Transverse colon (tissue), 4 donors: ENCODE data around the gene INSYN2B. TPM values are rescaled to one million over a fixed set of nuclear protein-coding genes. Genes with fewer than 3 reads are reported as not detected.

Experiments
- DNase-seq: peaks from one replicate; pipeline ENCODE4 v3.0.0-alpha.2; 2019
- H3K27ac ChIP-seq, 4 donors: fragments of 200-600 bp; sonication (generic); 2 replicates each; pipeline ENCODE4 v1.5.1; 2016 to 2018; ENCODE audit warnings: inconsistent platforms in 4 of 4
- H3K27me3 ChIP-seq: fragments of 200-600 bp; sonication (generic); 2 replicates; pipeline ENCODE4 v1.5.1; 2017; ENCODE audit warnings: inconsistent platforms
- H3K36me3 ChIP-seq, 4 donors: fragments of 200-600 bp; sonication (generic); 2 replicates each; pipeline ENCODE4 v1.5.1; 2017 to 2019; ENCODE audit warnings: inconsistent platforms in 4 of 4
- H3K4me1 ChIP-seq, 4 donors: fragments of 200-600 bp; sonication (generic); 2 replicates each; pipeline ENCODE4 v1.5.1; 2017 to 2020; ENCODE audit warnings: inconsistent platforms in 4 of 4
- H3K4me3 ChIP-seq, 4 donors: fragments of 200-600 bp; sonication (generic); 1 replicate in 1 of 4; 2 replicates in 3 of 4; pipeline versions ENCODE4 v1.5.1 to v1.6.1; 2017 to 2019; ENCODE audit warnings: inconsistent platforms in 4 of 4
- H3K9me3 ChIP-seq, 2 donors: fragments of 200-600 bp; sonication (generic); 2 replicates each; pipeline ENCODE4 v1.5.1; 2017 to 2019; ENCODE audit warnings: inconsistent platforms in 2 of 2
- EP300 ChIP-seq: sonication (generic); formaldehyde crosslinking; IDR thresholded peaks from one replicate; pipeline ENCODE4 v1.6.1; 2017; ENCODE audit warnings: antibody characterized with exemption, low read depth
- POLR2A ChIP-seq: fragments of 450-650 bp; IDR thresholded peaks from one replicate; pipeline ENCODE4 v1.6.1; 2016; ENCODE audit warnings: antibody characterized with exemption, mild to moderate bottlenecking, moderate library complexity
- POLR2AphosphoS5 ChIP-seq, 3 donors: sonication (generic); formaldehyde crosslinking; IDR thresholded peaks; one replicate each; pipeline ENCODE4 v1.6.1; 2016; ENCODE audit warnings: antibody characterized with exemption in 3 of 3
- WGBS, 2 donors: methylation state at CpG; one replicate each; pipeline ENCODE4 v1.1.5; 2018; ENCODE audit warnings: low coverage in 1 of 2; 5-methylcytosine and 5-hydroxymethylcytosine counted together
- in situ Hi-C, 4 donors: fragments of 200-750 bp; cut with MboI; loops; one replicate each; pipeline versions ENCODE4 v1.15.0 to v1.15.1; 2017; ENCODE audit warnings: low sequenced_read_pairs in 3 of 4, low pct_ligation_motif_present in 1 of 4, low pct_unique_long_range_greater_than_20kb in 1 of 4
- intact Hi-C: fragments of 100-400 bp; cut with DNase I; formaldehyde crosslinking; loops from one replicate; pipeline ENCODE4 v1.15.1; 2023; ENCODE audit warnings: low total_unique reads
- total RNA-seq, 4 donors: library from RNA; depleted of rRNA; stranded (reverse); fragments of >200 nt; gene quantifications; one replicate each; pipeline ENCODE4 v1.1.0, GENCODE V29; 2016
- TF ChIP-seq, protein P1 (sequence below), 5 experiments: fragments of 200-600 bp in 3 of 5; fragments of 450-650 bp in 2 of 5; sonication (generic) in 3 of 5; IDR thresholded peaks; 1 replicate in 2 of 5; 2 replicates in 3 of 5; pipeline ENCODE4 v1.5.1; 2016 to 2017; ENCODE audit warnings: antibody characterized with exemption in 5 of 5, inconsistent platforms in 3 of 5, mild to moderate bottlenecking in 2 of 5, moderate library complexity in 1 of 5

INSYN2B gene
- total RNA-seq, 4 donors from 2014 or later = not detected

DNA sequence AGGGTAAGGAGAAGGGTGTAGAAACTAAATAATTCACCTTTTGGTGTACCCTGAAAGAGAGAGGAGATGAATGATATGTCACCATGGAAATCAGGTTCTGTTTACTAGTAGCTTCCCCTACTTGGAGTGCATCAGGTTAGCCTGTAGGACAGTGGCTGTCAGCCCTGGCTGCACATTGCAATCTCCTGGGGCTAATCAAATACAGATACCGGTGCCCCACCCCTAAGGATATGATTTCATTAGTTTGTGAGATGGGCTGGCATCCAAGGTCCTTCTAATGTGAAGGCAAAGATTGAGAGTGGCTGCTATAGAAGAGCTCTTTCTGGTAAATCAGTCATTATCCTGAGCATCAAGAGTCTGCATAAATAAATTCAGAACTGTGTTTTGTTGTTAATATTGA is 47.2 kb downstream of the INSYN2B start:
- H3K27me3 ChIP-seq = no peaks in the 10 kb centered on the region
- WGBS, 2 donors = 53% methylated on average over 1 of the region's 1 CpG; no CpG with 5 or more reads in 1 of the 2 donors
- no peak overlapping the region for H3K27ac ChIP-seq
- intact Hi-C loops = no loop called here
- TF ChIP-seq, protein P1, sequence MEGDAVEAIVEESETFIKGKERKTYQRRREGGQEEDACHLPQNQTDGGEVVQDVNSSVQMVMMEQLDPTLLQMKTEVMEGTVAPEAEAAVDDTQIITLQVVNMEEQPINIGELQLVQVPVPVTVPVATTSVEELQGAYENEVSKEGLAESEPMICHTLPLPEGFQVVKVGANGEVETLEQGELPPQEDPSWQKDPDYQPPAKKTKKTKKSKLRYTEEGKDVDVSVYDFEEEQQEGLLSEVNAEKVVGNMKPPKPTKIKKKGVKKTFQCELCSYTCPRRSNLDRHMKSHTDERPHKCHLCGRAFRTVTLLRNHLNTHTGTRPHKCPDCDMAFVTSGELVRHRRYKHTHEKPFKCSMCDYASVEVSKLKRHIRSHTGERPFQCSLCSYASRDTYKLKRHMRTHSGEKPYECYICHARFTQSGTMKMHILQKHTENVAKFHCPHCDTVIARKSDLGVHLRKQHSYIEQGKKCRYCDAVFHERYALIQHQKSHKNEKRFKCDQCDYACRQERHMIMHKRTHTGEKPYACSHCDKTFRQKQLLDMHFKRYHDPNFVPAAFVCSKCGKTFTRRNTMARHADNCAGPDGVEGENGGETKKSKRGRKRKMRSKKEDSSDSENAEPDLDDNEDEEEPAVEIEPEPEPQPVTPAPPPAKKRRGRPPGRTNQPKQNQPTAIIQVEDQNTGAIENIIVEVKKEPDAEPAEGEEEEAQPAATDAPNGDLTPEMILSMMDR (IDR thresholded peaks at IDR 0.05) = no peak
- TF ChIP-seq EP300 (no peak), POLR2A (no peak), POLR2AphosphoS5 (IDR thresholded peaks at IDR 0.05) (no peak)
- in situ Hi-C loops = no loop called here
- H3K9me3 ChIP-seq = no peaks in the 10 kb centered on the region
- H3K36me3 ChIP-seq = no peaks in the 10 kb centered on the region
- no peaks in the 10 kb centered on the region for H3K4me1 ChIP-seq
- no peak for DNase-seq
- no peak overlapping the region for H3K4me3 ChIP-seq

DNA sequence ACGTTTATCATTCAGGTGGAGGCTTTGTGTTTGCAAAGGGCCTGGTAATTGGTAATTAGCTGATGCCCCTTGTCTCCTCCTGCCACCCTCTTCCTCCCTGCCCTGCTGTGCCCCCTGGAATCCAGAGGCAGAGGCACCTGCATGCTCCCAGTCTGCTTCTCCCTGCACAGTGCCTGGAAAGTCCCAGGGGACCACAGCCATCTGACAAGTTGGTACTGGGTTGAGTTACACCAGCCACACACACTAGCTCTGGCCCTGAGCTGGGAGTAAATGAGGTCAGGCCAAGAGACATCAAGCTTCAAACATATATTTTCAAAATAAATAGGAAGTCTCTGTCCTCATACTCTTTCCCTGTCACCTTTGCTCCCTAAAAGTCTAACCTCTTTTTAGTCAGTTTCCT is 56.3 kb downstream of the INSYN2B start:
- H3K4me3 ChIP-seq = no peak overlapping the region
- no peaks in the 10 kb centered on the region for H3K4me1 ChIP-seq
- intact Hi-C loops (no loop called here), in situ Hi-C loops (no loop called here)
- no peaks in the 10 kb centered on the region for H3K9me3 ChIP-seq
- DNase-seq = no peak
- H3K27ac ChIP-seq = no peak overlapping the region
- TF ChIP-seq EP300 (no peak), POLR2A (no peak), POLR2AphosphoS5 (IDR thresholded peaks at IDR 0.05) (no peak)
- TF ChIP-seq, protein P1 (IDR thresholded peaks at IDR 0.05) = no peak
- no peaks in the 10 kb centered on the region for H3K27me3 ChIP-seq
- no peaks in the 10 kb centered on the region for H3K36me3 ChIP-seq
- 71 to 75% methylated on average over 1 of the region's 1 CpG for WGBS, 2 donors

GRCh38 chr5:169922474-169922873 is 57.8 kb downstream of the INSYN2B start:
- TF ChIP-seq, protein P1 (IDR thresholded peaks at IDR 0.05) = no peak
- no peak for TF ChIP-seq POLR2AphosphoS5 (IDR thresholded peaks at IDR 0.05)
- TF ChIP-seq EP300 = no peak
- TF ChIP-seq POLR2A = no peak
- in situ Hi-C loops = no loop called here
- 97 to 100% methylated on average over 1 of the region's 1 CpG for WGBS, 2 donors
- intact Hi-C loops = no loop called here
- no peaks in the 10 kb centered on the region for H3K27me3 ChIP-seq
- no peak overlapping the region for H3K4me3 ChIP-seq
- no peaks in the 10 kb centered on the region for H3K36me3 ChIP-seq
- H3K4me1 ChIP-seq = no peaks in the 10 kb centered on the region
- no peaks in the 10 kb centered on the region for H3K9me3 ChIP-seq
- no peak for DNase-seq
- H3K27ac ChIP-seq = no peak overlapping the region

GRCh38 chr5:169921949-169922348 is 58.3 kb downstream of the INSYN2B start:
- Histone ChIP-seq H3K4me3 (no peak overlapping the region), H3K27ac (no peak overlapping the region), H3K27me3 (no peaks in the 10 kb centered on the region), H3K9me3 (no peaks in the 10 kb centered on the region), H3K36me3 (no peaks in the 10 kb centered on the region), H3K4me1 (no peaks in the 10 kb centered on the region)
- in situ Hi-C loops = no loop called here
- no peak for TF ChIP-seq POLR2A
- intact Hi-C loops = no loop called here
- DNase-seq = no peak
- 22 to 23% methylated on average over 1 of the region's 1 CpG for WGBS, 2 donors

GRCh38 chr5:169921384-169921783 is 58.9 kb downstream of the INSYN2B start:
- H3K27ac ChIP-seq = no peak overlapping the region
- H3K9me3 ChIP-seq = no peaks in the 10 kb centered on the region
- 41 to 51% methylated on average over 3 of the region's 3 CpGs for WGBS, 2 donors
- no peaks in the 10 kb centered on the region for H3K36me3 ChIP-seq
- no peaks in the 10 kb centered on the region for H3K27me3 ChIP-seq
- TF ChIP-seq POLR2AphosphoS5 (IDR thresholded peaks at IDR 0.05) (no peak), EP300 (no peak), POLR2A (no peak)
- TF ChIP-seq, protein P1 (IDR thresholded peaks at IDR 0.05) = no peak
- no peak overlapping the region for H3K4me3 ChIP-seq
- intact Hi-C loops = no loop called here
- no peaks in the 10 kb centered on the region for H3K4me1 ChIP-seq
- in situ Hi-C loops = no loop called here
- DNase-seq = no peak
